ENCODE data around the gene CCDC6. TPM values are rescaled to one million over a fixed set of nuclear protein-coding genes. Genes with fewer than 3 reads are reported as not detected.
"Not testable (repeated sequence)": the region's sequence is repeated elsewhere in the genome, so short reads cannot be mapped to it uniquely, and the experiment has no call there.

The CCDC6 gene
- total RNA-seq, 1 experiment from 2014 or later: 16.7 TPM

- DNase-seq (ENCODE audit: low spot score): no peak
These were observed 148.4 kb downstream of the CCDC6 start for GRCh38 chr10:59757966-59758365.

GRCh38 chr10:59754951-59755350 lies 151.4 kb downstream of the CCDC6 start:
- no peak for DNase-seq (ENCODE audit: low spot score)

- no peak for DNase-seq (ENCODE audit: low spot score)
These were observed 153.1 kb downstream of the CCDC6 start, which contains the start of gene MRLN for GRCh38 chr10:59753267-59753666. Gene MRLN, minus strand, starts transcription at chr10:59753455.

GRCh38 chr10:59752278-59752940 lies 153.9 kb downstream of the CCDC6 start:
- DNase-seq (ENCODE audit: low spot score): no peak

GRCh38 chr10:59750155-59750945 lies 156.0 kb downstream of the CCDC6 start:
- DNase-seq (ENCODE audit: low spot score): no peak

GRCh38 chr10:59748834-59749233 lies 157.5 kb downstream of the CCDC6 start:
- peak; percentile 7 for DNase-seq (ENCODE audit: low spot score)

GRCh38 chr10:59745163-59745650 lies 161.1 kb downstream of the CCDC6 start:
- DNase-seq (ENCODE audit: low spot score): no peak

GRCh38 chr10:59744762-59745161 lies 161.6 kb downstream of the CCDC6 start:
- not testable (repeated sequence) for DNase-seq (ENCODE audit: low spot score)

- DNase-seq (ENCODE audit: low spot score): not testable (repeated sequence)
These were observed 162.2 kb downstream of the CCDC6 start for GRCh38 chr10:59744156-59744555.

- DNase-seq (ENCODE audit: low spot score): no peak
These were observed 164.8 kb downstream of the CCDC6 start for GRCh38 chr10:59741583-59741982.

- DNase-seq (ENCODE audit: low spot score): no peak
These were observed 165.3 kb downstream of the CCDC6 start for GRCh38 chr10:59741048-59741447.

Other genes starting within 250 kb of the CCDC6 start
- gene SLC16A9, start 196.7 kb downstream of the CCDC6 start, total RNA-seq (2014; rRNA removed; shearing (Covaris generic)): 28.7 and 34.1 TPM in 2 replicates
- not detected in 2 replicates for gene MRLN, start 153.1 kb downstream of the CCDC6 start, total RNA-seq (2014; rRNA removed; shearing (Covaris generic))